ENCODE results near the gene CES4A. TPM values are rescaled to one million over a fixed set of nuclear protein-coding genes. Genes with fewer than 3 reads are reported as not detected.

Gene CES4A
- total RNA-seq, 1 donor from 2014 or later = 1.1 TPM

DNA sequence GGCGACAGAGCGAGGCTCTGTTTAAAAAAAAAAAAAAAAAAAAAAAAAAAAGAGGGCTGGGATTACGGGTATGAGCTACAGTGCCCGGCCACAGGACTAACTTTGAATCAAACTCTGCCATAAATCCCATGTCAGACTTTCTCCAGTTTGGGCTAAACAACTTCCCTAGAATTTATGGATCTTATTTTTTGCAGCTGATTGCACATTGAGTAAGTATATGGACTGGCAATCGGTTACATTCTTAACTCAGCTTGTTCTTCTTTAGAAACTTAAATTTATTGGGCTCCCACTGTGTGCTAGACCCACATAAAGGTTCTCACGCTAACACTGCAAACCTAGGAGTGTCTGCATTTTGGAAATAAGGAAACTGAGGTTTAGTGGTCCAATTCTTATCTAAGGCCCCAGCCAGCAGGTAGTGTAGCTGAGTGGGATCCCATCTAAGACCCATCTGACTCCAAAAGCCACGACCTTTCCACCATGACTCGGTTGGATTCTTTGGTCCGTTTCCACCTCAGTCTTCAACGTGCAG, 39.8 kb downstream of the CES4A start:
- Histone ChIP-seq H3K27me3 (ENCODE audit: control insufficient read depth, insufficient read depth, low read length) (no peaks in the 10 kb centered on the region), H3K36me3 (ENCODE audit: control insufficient read depth, insufficient read depth, low read length) (no peaks in the 10 kb centered on the region), H3K4me3 (ENCODE audit: low read depth, low read length) (peak overlapping the region; percentile 70)
- DNase-seq (ENCODE audit: low read depth) (no peak), FAIRE-seq (no peak)
- TF ChIP-seq, protein P1, sequence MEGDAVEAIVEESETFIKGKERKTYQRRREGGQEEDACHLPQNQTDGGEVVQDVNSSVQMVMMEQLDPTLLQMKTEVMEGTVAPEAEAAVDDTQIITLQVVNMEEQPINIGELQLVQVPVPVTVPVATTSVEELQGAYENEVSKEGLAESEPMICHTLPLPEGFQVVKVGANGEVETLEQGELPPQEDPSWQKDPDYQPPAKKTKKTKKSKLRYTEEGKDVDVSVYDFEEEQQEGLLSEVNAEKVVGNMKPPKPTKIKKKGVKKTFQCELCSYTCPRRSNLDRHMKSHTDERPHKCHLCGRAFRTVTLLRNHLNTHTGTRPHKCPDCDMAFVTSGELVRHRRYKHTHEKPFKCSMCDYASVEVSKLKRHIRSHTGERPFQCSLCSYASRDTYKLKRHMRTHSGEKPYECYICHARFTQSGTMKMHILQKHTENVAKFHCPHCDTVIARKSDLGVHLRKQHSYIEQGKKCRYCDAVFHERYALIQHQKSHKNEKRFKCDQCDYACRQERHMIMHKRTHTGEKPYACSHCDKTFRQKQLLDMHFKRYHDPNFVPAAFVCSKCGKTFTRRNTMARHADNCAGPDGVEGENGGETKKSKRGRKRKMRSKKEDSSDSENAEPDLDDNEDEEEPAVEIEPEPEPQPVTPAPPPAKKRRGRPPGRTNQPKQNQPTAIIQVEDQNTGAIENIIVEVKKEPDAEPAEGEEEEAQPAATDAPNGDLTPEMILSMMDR (IDR thresholded peaks at IDR 0.05; ENCODE audit: insufficient read depth, low read length, severe bottlenecking) = no peak

DNA sequence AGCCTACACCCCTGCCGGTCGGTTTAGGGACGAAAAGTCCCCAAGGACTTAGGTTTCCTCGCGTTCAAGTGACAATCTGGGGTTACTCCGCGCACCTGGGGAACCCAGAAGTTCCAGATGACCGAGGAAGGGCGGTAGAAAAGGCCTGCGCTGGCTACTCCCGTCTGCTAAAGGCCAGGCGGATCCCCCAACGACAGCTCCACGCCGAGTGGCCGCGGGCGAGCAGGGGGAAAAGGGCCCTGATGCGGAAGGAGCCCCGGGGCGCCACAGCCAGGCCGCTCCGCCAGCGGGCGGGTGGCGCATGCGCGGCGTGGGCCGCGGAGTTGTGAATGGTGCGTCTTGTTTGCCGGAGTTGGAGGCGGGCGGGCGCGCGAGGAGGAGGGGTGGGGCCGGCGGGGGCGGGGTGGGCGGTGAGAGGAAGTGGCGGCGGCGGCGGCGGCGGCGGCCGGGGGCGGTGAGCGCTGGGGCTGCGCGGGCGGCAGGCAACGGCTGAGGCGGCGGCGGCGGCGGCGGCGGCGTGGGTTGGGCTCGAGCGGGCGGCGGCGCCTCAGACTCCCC, 40.4 kb downstream of the CES4A start, which contains the start of gene CBFB:
Gene CBFB (plus strand): TSS at position 454 of the 558 bp plus-strand sequence. CDS start 259 bp downstream, outside the sequence.
- no peak for FAIRE-seq
- peak within 1 kb of the TSS; percentile 80 for H3K4me3 ChIP-seq (ENCODE audit: low read depth, low read length)
- TF ChIP-seq, protein P1 (IDR thresholded peaks at IDR 0.05; ENCODE audit: insufficient read depth, low read length, severe bottlenecking) = no peak

DNA sequence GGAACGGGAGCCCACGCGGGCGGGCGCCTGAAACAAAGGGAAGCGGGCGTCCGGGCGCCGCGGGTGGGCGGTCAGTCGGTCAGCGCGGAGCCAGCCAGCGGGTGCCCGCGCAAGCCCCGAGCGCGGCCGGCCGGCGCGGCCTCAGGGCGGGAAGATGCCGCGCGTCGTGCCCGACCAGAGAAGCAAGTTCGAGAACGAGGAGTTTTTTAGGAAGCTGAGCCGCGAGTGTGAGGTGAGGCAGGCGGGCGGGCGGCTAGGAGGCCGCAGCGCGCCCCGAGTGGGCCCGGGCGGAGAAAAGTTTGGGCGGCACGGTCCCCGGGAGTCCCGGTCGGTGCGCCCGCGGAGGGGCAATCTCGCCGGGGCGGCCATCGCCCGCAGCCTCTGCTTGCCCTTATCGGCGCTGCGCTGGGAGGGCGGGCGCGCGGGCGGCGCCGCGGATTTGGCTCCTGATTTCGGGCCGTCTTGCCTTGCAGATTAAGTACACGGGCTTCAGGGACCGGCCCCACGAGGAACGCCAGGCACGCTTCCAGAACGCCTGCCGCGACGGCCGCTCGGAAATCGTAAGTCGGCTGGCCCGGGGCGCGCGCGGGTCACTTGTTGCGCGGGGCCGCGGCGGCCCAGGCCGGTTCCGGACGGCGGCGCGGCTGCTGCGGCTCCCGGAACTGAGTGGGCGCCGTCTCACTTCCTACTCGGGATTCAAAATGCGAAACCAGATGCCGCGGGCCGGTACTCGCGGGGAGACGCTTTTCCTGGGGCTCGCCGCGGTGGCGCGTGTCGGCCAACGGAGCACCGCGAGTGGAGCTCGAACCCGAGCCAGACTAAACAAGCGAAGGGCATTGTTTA, 41.1 kb downstream of the CES4A start:
- FAIRE-seq (no peak), DNase-seq (ENCODE audit: low read depth) (peak; percentile 27)
- Histone ChIP-seq H3K4me3 (ENCODE audit: low read depth, low read length) (peak overlapping the region; percentile 80), H3K27me3 (ENCODE audit: control insufficient read depth, insufficient read depth, low read length) (no peaks in the 10 kb centered on the region), H3K36me3 (ENCODE audit: control insufficient read depth, insufficient read depth, low read length) (peaks cover under 1% of the 10 kb centered on the region)
- TF ChIP-seq, protein P1 (IDR thresholded peaks at IDR 0.05; ENCODE audit: insufficient read depth, low read length, severe bottlenecking) = no peak

More for the DNA sequence above, 40.4 kb downstream of the CES4A start, which contains the start of gene CBFB:
- no peaks in the 10 kb centered on the region for H3K27me3 ChIP-seq (ENCODE audit: control insufficient read depth, insufficient read depth, low read length)
- no peaks in the 10 kb centered on the region for H3K36me3 ChIP-seq (ENCODE audit: control insufficient read depth, insufficient read depth, low read length)
- DNase-seq (ENCODE audit: low read depth) = peak; percentile 64

DNA sequence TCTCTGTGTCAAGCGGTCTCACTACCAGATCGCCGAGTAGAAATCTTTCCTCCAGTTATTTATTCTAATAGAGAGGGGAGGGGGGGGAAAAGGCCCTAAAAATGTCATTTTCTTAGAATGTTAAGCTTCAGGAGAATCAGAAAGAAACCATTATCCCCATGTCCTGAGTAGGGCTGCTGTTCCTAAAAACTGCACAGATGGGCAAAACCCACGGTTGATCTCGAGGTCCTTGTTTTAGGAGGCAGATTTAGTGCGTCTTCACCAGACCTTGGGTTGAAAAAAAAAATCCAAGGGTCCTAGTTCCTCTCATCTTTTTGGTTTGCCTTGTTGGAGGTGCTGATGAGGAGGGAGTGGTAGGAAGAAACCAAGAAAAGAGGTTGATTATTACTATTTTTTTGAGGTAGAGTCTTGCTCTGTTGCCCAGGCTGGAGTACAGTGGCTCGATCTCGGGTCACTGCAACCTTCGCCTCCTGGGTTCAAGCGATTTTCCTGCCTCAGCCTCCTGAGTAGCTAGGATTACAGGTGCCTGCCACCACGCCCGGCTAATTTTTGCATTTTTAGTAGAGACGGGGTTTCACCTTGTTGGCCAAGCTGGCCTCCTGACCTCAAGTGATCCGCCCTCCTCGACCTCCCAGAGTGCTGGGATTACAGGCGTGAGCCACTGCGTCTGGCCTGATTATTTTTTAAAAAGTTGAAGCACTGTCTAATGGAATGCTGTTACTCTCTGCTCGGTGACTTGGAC, 42.0 kb downstream of the CES4A start:
- TF ChIP-seq, protein P1 (IDR thresholded peaks at IDR 0.05; ENCODE audit: insufficient read depth, low read length, severe bottlenecking) = no peak
- DNase-seq (ENCODE audit: low read depth) (no peak), FAIRE-seq (no peak)
- Histone ChIP-seq H3K36me3 (ENCODE audit: control insufficient read depth, insufficient read depth, low read length) (peaks cover 2% of the 10 kb centered on the region), H3K27me3 (ENCODE audit: control insufficient read depth, insufficient read depth, low read length) (no peaks in the 10 kb centered on the region), H3K4me3 (ENCODE audit: low read depth, low read length) (peak overlapping the region; percentile 80)

DNA sequence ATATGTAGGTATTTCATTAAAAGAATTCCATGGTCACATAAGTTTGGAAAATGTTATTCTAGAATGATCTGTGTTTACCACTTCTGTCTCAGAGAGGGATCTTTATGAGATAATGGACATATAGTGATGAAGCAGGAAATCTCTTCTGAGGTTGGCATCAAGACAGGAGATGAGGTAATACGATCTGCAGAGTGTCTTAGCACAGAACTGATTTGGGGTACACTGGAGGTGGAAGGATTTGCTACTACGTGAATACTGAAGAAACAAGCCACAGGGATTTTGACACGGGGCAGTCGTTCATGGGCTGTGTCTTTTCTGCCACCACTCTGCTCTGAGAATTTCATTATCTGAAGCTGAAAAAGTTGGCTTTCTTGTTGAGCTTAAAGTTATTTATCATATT, 46.1 kb downstream of the CES4A start:
- FAIRE-seq = no peak
- TF ChIP-seq, protein P1 (IDR thresholded peaks at IDR 0.05; ENCODE audit: insufficient read depth, low read length, severe bottlenecking) = no peak
- no peaks in the 10 kb centered on the region for H3K27me3 ChIP-seq (ENCODE audit: control insufficient read depth, insufficient read depth, low read length)
- DNase-seq (ENCODE audit: low read depth) = peak; percentile 8
- peaks cover 2% of the 10 kb centered on the region for H3K36me3 ChIP-seq (ENCODE audit: control insufficient read depth, insufficient read depth, low read length)
- no peak overlapping the region for H3K4me3 ChIP-seq (ENCODE audit: low read depth, low read length)

Measured in bronchial epithelial cell (primary cell).